Measurements from ENCODE around the gene MLF2.
"Not testable (repeated sequence)": the region's sequence is repeated elsewhere in the genome, so short reads cannot be mapped to it uniquely, and the experiment has no call there.

Gene MLF2

DNA sequence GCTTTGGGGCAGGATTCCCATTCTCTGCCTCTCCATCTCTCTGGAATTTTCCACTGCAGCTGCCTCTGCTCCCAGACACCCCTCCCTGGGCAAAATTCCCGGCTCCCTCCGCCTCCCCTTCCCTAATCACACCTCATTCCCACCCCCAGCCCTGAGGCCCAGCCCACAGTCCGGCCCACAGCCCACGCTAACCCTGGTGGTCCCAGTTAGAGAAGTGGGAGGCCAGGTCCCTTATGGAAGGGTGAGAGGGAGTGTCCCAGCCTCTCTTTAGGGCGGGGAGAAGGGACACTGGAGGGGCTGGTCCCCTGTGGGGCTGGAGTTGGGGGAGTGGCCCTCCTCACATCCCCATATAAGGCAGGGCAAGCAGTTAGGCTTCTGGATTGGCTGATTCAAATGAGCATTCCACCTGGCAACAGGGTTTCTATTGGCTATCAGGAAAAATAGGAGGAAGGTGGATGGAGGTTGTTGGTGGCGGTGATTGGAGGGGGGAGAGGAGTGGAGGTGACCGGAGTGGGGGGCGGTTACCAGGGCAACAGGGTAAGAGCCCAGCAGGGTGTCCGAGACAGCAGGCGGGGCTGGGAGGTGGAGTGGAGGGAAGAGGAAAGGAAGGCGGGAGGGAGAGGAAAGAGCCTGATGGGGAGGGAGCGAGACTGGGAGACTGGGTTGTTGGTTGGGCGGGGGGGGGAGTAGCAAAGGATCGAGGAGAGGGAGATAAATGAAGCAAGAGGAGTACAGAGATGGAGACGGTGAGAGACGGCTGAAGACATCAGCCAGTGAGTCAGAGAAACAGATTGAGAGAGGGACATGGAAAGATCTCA is 11.3 kb upstream of the MLF2 start:
- peak; percentile 94 for DNase-seq

DNA sequence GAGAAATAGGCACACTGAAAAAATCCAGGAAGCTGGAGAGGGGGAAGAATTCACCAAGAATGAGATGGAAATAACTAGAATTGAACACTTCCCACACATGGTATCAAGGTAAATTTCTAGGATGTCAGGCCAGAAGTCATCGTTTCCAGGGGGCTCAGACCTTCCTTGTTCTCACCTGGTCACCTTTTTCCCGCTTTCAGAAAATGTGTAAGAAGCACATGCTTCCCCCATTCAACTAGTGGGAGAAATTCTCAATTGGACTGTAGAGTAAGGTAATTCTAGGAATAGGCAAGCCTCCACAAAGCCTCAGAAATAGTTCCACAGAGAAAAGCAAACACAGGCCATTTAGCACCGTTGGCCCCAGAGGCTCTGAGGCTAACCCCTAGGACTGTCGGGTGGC is 10.4 kb upstream of the MLF2 start:
- DNase-seq, result no peak

- no peak for DNase-seq
These were observed 6.8 kb upstream of the MLF2 start for GRCh38 chr12:6759741-6760140.

GRCh38 chr12:6758506-6759095 is 5.7 kb upstream of the MLF2 start:
- no peak for DNase-seq

DNA sequence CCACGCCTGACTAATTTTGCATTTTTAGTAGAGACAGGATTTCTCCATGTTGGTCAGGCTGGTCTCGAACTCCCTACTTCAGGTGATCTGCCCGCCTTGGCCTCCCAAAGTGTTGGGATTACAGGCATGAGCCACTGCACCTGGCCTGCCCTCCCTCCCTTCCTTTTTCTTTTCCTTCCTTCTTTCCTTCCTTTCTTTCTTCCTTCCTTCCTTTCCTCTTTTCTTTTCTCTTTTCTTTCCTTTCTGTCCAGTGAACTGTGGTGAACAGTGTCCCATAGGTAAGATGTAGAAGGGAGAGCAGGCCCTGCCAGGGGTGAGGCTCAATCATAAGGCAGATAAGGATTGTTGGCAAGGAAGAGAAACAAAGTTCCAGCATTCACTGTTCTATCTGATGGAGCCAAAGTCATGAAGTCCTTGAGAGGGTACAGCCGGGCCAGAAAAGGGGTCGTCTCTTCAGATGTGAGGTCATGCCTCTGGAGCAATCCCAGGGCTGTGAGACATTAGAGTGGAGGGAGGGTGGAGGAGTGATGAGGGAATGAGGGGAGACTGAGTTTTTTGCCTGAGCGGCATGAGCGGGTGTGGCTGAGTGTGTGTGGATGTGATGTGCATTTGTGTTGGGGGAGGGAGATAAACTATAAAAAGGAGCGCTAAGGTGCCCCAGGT is 4.2 kb upstream of the MLF2 start:
- DNase-seq, result no peak

DNA sequence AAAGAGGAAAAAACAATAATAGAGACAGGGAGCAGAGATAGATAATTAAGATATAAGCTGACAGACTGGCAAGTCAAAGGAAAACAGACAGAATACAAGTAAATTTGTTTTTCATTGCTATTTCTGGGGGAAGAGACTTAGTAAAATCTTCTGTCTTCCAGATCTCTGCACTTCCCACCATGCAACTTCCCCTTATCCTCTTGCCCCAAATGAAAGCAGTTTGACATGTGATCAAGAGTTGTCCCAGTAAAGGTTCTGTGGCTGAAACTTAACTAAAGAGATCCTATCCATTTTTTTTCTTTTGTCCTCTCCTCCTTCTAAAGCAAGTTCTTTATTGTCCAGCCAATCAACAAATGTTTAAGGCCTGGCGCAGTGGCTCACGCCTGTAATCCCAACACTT is 1.5 kb upstream of the MLF2 start:
- DNase-seq, result no peak

- no peak for DNase-seq
These were observed 923 bp upstream of the MLF2 start for GRCh38 chr12:6753772-6754356.

GRCh38 chr12:6752167-6752920 is 597 bp downstream of the MLF2 start:
- no peak for DNase-seq

GRCh38 chr12:6751767-6752166 is 1.2 kb downstream of the MLF2 start:
- no peak for DNase-seq

- no peak for DNase-seq
These were observed 2.4 kb downstream of the MLF2 start for GRCh38 chr12:6750506-6750905.

DNA sequence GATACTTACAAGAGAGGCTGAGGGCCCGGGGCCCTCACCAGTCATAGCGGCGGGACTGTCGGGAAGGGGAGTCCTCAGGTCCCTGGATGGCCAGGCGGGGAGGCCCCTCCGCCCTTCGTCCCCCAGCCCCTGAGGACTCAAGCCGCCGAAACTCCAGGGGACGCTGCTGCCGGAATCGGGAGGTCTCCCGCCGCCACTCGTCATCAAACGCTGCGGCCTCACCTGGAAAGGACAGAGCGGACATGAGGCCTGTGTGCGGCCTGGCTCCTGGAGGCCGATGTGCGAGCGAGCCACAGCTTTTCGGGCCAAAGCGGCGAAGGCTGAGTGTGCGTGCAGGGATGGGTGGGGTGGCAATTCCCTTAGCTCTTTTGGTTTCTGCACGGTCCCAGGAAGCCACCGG is 4.2 kb downstream of the MLF2 start:
- no peak for DNase-seq

DNA sequence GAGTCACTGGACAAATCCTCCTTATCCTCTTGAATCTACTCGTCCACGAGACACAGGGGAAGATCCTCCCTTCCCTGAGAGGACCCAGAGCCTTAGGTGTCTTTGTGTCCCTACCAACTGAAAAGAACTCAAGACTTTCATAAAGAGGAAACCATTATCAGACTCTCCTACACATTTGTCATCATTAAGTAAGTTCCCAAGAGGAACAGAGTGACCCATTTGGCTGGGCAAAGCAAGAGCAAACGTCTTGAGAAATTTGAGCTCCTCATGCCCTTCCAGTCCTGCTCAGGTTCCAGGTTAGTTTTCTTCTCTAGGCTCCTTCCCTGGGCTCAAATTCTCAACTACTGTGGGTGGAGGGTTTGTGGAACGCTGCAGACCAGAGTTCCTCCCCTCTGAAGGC is 5.7 kb downstream of the MLF2 start:
- DNase-seq, result no peak

DNA sequence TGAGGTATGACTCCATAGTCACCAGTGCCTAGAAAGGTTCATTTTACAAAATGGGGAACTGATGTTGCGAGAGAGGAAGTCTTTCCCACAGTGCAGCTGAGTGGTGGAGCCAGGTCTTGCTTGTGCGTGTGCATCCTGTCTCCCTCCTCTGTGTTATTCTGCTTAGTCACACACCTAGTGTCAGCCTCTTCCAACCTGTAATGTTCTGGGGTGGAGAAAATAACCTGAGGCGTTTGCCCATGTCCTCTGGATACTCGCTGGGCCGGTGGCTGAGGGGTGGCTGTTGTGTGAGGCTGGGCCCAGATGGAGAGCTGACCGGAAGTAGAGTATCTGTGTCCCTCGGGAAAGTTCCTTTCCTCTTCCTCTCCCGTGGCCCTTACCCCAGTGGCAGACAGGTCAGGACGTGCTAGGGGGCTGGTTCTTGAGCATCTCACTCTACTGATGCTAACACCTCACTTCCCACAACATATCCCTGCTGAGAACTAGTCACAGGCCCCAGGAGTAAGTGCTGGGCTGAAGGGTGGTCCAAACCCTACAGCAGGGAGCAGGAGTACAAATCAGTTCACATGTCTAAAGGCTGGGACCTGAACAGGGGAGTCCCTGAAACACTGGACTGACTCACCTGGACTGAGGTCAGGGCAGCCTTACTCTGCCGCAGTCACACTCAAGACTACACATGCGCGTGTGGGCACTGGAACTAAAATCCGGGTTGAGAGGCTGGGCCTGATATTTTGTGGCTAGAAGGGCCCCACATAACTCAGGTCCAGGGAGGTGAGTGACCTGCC is 7.0 kb downstream of the MLF2 start:
- no peak for DNase-seq

GRCh38 chr12:6743300-6743699 is 9.6 kb downstream of the MLF2 start:
- not testable (repeated sequence) for DNase-seq

- no peak for DNase-seq
These were observed 10.1 kb downstream of the MLF2 start for GRCh38 chr12:6742834-6743233.

- DNase-seq, result not testable (repeated sequence)
These were observed 10.9 kb downstream of the MLF2 start for GRCh38 chr12:6742080-6742479.

GRCh38 chr12:6736754-6737153 is 16.2 kb downstream of the MLF2 start:
- no peak for DNase-seq

DNA sequence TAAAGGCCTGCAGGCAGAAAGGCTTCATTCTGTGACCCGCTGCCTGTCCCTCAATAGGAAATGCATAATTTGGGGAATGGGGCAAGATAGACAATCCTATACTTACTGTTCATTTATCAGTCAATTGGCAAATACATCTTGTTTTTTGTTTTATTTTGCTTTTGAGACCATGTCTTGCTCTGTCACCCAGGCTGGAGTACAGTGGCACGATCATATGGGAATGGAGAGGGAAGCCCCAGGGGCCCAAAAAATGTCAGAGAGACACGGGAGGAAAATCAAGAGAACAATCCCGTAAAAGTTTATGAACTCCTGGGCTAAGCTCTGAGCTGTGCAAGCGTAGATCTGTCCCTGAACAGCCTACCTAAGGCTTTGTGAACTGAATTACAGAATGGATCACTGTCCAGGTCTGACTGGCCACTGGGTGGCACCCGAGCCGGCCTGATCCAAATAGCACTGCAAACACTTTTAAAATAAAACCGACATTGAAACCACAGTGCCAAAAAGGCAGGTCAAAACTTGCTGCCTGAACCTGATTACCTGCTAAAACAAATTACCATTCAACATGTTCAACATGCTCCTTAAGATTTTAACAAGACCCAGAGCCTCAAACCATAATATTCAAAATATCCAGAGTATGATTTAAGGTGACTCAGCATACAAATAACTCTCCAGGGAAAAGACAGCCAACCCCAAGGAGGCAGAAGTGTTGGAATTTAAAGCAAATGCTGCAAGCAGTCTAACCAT is 17.3 kb downstream of the MLF2 start:
- DNase-seq, result peak; percentile 12

DNA sequence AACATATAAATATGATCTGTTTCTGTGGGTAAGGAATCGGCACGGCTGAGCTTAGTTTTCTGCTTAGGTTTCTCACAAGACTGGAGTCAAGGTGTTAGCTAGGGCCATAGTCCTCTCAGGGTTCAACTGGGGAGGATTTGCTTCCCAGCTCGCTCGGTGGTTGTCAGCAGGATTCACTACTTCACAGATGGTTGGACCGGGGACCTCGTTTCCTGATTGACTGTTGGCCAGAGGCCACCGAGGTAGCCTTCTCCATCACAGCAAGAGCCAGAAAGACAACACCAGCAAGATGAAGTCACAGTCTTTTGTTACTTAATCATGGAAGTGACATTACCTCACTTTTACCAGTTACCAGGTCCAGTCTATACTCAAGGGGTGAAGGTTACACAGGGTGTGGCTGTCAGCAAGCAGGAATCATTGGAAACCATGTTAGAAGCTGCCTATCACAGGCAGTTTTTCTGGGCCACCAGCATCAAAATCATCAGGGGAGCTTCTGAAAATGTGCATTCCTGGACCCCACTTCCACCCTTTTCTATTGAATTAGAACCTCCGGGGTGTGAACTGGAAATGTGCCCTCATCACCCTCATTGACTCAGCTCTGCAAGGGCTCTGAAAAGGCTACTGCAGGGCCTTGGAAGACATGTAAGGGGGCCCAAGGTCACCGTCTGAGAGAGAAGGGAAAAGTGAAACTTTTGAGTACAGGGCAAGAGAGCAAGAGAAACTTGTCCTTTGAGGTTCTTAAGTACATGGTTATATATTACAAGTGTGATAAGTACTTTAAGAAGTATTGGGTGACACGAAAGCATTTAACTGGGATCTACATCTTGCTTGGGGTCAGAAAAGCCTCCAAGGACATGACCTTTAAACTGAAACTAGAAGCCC is 18.2 kb downstream of the MLF2 start:
- DNase-seq, result no peak

GRCh38 chr12:6730169-6730568 is 22.8 kb downstream of the MLF2 start:
- DNase-seq, result no peak
